ENCODE data around the gene MKX.

The MKX gene

DNA sequence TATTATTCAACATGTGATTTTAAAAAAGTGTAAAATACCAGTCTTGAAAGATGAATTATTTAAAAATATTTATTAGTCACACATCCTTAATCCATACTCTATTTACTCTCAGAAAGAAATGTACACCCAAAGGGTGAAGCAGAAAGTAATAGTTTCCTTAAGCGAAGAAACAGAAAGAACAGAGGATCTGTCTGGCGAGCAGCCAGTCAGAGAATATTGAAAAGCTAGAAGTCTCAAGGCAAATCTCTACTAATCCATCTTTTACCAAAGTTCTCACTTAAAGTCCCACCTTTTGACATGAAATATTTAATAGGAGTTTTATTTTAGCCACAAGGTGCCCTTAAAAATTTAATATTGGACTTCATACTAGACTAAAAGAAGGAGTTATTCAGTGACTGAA, 46.7 kb downstream of the MKX start:
- Histone ChIP-seq H3K27ac (ENCODE audit: low read depth, low read length) (no peak overlapping the region), H3K56ac (ENCODE audit: low read length) (no peak overlapping the region), H3K79me2 (ENCODE audit: control insufficient read depth, insufficient read depth, low read length) (no peaks in the 10 kb centered on the region), H2BK120ac (ENCODE audit: low read depth, low read length) (no peak overlapping the region), H3K4ac (ENCODE audit: low read depth, low read length) (no peak overlapping the region), H3K27me3 (ENCODE audit: insufficient read depth, low read length, poor library complexity) (no peaks in the 10 kb centered on the region), H3K79me1 (ENCODE audit: low read length) (no peaks in the 10 kb centered on the region), H3K4me1 (ENCODE audit: control insufficient read depth, low read depth, low read length) (peaks cover 4% of the 10 kb centered on the region), H3K4me2 (ENCODE audit: low read length) (no peak overlapping the region), H3K4me3 (ENCODE audit: low read length) (no peak overlapping the region), H3K18ac (ENCODE audit: low read length) (no peak overlapping the region), H3K23ac (ENCODE audit: low read length) (no peak overlapping the region), H4K5ac (ENCODE audit: low read length) (no peak overlapping the region), H2BK5ac (ENCODE audit: low read length) (no peak overlapping the region), H2BK15ac (replicated peaks; ENCODE audit: low read depth) (no peak overlapping the region), H3K9ac (ENCODE audit: low read length) (no peak overlapping the region), H4K8ac (ENCODE audit: low read depth, low read length) (no peak overlapping the region), H2AK5ac (ENCODE audit: low read length) (no peak overlapping the region), H3K36me3 (ENCODE audit: control insufficient read depth, insufficient read depth, low read length) (no peaks in the 10 kb centered on the region)
- no CpG with 5 or more reads among the region's 2 CpGs for WGBS (ENCODE audit: extremely low coverage, insufficient coverage, low lambda C conversion rate)
- no peak for DNase-seq

DNA sequence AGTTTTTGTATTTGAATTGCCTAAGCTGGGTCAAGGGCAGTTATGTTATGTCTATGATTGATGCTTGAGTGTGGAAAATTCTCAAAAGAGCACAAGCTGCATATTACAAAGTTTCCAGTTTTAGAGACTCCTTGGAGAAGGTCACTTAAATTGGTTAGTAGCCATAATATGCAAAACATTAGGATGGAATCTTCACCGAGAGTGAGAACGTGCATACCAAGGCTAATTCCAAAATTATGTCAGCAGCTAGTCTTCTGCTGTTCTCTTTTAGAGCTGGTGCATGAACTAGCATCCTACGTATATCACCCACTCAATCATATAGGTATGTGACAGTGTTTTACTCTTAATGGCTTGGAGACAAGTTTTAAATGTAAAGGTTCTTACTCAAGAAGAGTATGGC, 49.2 kb downstream of the MKX start:
- H3K4me3 ChIP-seq (ENCODE audit: low read length) = no peak overlapping the region
- no peak overlapping the region for H2BK5ac ChIP-seq (ENCODE audit: low read length)
- no peak overlapping the region for H2BK120ac ChIP-seq (ENCODE audit: low read depth, low read length)

DNA sequence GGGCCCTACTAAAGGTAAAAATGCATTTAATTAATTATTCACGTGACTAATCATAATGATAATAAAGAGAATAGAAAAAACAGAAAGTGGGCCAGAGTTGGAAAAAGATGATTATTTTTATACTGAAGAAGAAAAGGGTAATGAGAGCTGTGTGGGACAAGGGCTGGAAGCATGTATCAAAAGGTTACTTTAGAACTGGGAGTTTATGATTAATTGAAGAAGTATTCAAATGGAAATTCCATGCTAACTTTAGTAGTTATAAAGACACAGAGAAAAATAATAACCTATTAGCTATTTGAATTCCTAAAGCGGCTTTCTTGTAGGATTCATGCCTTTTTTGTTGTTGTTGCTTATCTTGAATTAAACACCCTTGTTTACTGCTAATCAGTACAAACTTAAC, 49.9 kb downstream of the MKX start:
- Histone ChIP-seq H3K79me1 (ENCODE audit: low read length) (no peaks in the 10 kb centered on the region), H3K4me2 (ENCODE audit: low read length) (no peak overlapping the region), H2BK120ac (ENCODE audit: low read depth, low read length) (no peak overlapping the region), H3K27ac (ENCODE audit: low read depth, low read length) (no peak overlapping the region), H3K23ac (ENCODE audit: low read length) (no peak overlapping the region), H3K56ac (ENCODE audit: low read length) (no peak overlapping the region), H3K36me3 (ENCODE audit: control insufficient read depth, insufficient read depth, low read length) (no peaks in the 10 kb centered on the region), H3K4me1 (ENCODE audit: control insufficient read depth, low read depth, low read length) (no peaks in the 10 kb centered on the region), H2AK5ac (ENCODE audit: low read length) (no peak overlapping the region), H3K79me2 (ENCODE audit: control insufficient read depth, insufficient read depth, low read length) (no peaks in the 10 kb centered on the region), H3K18ac (ENCODE audit: low read length) (no peak overlapping the region), H4K8ac (ENCODE audit: low read depth, low read length) (no peak overlapping the region), H2BK5ac (ENCODE audit: low read length) (no peak overlapping the region), H3K4ac (ENCODE audit: low read depth, low read length) (no peak overlapping the region), H3K27me3 (ENCODE audit: insufficient read depth, low read length, poor library complexity) (no peaks in the 10 kb centered on the region), H2BK15ac (replicated peaks; ENCODE audit: low read depth) (no peak overlapping the region), H3K9ac (ENCODE audit: low read length) (no peak overlapping the region), H4K5ac (ENCODE audit: low read length) (no peak overlapping the region), H3K4me3 (ENCODE audit: low read length) (no peak overlapping the region)
- no peak for DNase-seq
- no CpG with 5 or more reads among the region's 2 CpGs for WGBS (ENCODE audit: extremely low coverage, insufficient coverage, low lambda C conversion rate)

More for the DNA sequence above, 49.2 kb downstream of the MKX start:
- Histone ChIP-seq H3K79me2 (ENCODE audit: control insufficient read depth, insufficient read depth, low read length) (no peaks in the 10 kb centered on the region), H4K8ac (ENCODE audit: low read depth, low read length) (no peak overlapping the region), H2BK15ac (replicated peaks; ENCODE audit: low read depth) (no peak overlapping the region), H3K9ac (ENCODE audit: low read length) (no peak overlapping the region), H3K4ac (ENCODE audit: low read depth, low read length) (no peak overlapping the region), H3K56ac (ENCODE audit: low read length) (no peak overlapping the region), H3K4me2 (ENCODE audit: low read length) (no peak overlapping the region), H3K4me1 (ENCODE audit: control insufficient read depth, low read depth, low read length) (no peaks in the 10 kb centered on the region), H3K27me3 (ENCODE audit: insufficient read depth, low read length, poor library complexity) (no peaks in the 10 kb centered on the region), H3K36me3 (ENCODE audit: control insufficient read depth, insufficient read depth, low read length) (no peaks in the 10 kb centered on the region), H3K79me1 (ENCODE audit: low read length) (no peaks in the 10 kb centered on the region), H3K23ac (ENCODE audit: low read length) (no peak overlapping the region), H3K18ac (ENCODE audit: low read length) (no peak overlapping the region), H3K27ac (ENCODE audit: low read depth, low read length) (no peak overlapping the region), H2AK5ac (ENCODE audit: low read length) (no peak overlapping the region), H4K5ac (ENCODE audit: low read length) (no peak overlapping the region)
- DNase-seq = no peak
- WGBS (ENCODE audit: extremely low coverage, insufficient coverage, low lambda C conversion rate) = no CpG with 5 or more reads among the region's 3 CpGs

DNA sequence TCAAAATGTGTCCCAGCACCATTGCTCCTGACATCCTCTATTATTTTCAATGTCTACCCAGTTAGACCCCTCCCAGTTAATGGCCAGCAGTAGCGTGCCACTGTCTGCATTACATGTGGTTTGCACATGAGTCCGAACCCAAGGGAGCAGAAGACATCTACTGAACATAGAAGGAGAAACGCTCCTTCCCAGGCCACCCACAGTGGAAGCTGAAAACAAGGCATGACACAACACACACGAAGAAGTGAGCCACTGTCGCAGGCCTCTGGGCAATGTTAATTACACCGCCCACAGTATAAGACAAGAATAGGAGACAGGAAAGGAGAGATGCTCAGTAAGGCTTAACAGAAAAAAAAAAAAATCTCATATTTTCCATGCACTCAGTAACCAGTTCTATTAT, 50.5 kb downstream of the MKX start:
- H4K8ac ChIP-seq (ENCODE audit: low read depth, low read length) = no peak overlapping the region
- no peak overlapping the region for H2BK120ac ChIP-seq (ENCODE audit: low read depth, low read length)
- no peaks in the 10 kb centered on the region for H3K36me3 ChIP-seq (ENCODE audit: control insufficient read depth, insufficient read depth, low read length)
- H3K79me1 ChIP-seq (ENCODE audit: low read length) = no peaks in the 10 kb centered on the region
- no peaks in the 10 kb centered on the region for H3K27me3 ChIP-seq (ENCODE audit: insufficient read depth, low read length, poor library complexity)
- no peak overlapping the region for H2AK5ac ChIP-seq (ENCODE audit: low read length)
- no peaks in the 10 kb centered on the region for H3K4me1 ChIP-seq (ENCODE audit: control insufficient read depth, low read depth, low read length)
- no peak overlapping the region for H3K9ac ChIP-seq (ENCODE audit: low read length)
- H3K4me3 ChIP-seq (ENCODE audit: low read length) = no peak overlapping the region
- no peak overlapping the region for H3K4me2 ChIP-seq (ENCODE audit: low read length)
- no peak overlapping the region for H3K4ac ChIP-seq (ENCODE audit: low read depth, low read length)
- DNase-seq = no peak
- H3K23ac ChIP-seq (ENCODE audit: low read length) = no peak overlapping the region
- no CpG with 5 or more reads among the region's 6 CpGs for WGBS (ENCODE audit: extremely low coverage, insufficient coverage, low lambda C conversion rate)
- H2BK5ac ChIP-seq (ENCODE audit: low read length) = no peak overlapping the region
- H3K18ac ChIP-seq (ENCODE audit: low read length) = no peak overlapping the region
- H3K56ac ChIP-seq (ENCODE audit: low read length) = no peak overlapping the region
- no peaks in the 10 kb centered on the region for H3K79me2 ChIP-seq (ENCODE audit: control insufficient read depth, insufficient read depth, low read length)
- H3K27ac ChIP-seq (ENCODE audit: low read depth, low read length) = no peak overlapping the region
- no peak overlapping the region for H2BK15ac ChIP-seq (replicated peaks; ENCODE audit: low read depth)
- no peak overlapping the region for H4K5ac ChIP-seq (ENCODE audit: low read length)

DNA sequence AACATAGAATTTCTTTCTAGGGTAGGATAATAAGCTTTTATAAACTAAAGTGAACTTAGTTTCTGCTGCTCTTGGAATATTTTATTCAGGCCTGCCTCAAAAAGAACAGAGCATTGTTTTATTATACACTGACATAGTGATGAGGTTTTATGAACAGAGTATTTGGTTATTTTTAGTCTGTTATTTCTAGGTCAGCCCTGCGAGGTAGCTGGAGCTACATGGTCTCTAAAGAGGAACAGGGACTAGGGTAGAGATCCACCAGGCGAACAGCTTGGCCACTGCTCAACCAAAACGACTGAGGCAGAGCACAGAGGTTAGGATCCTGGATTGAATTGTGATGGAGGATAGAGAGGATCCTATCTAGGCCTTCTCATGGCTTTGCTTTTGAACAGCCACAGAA, 53.0 kb downstream of the MKX start:
- H3K23ac ChIP-seq (ENCODE audit: low read length) = no peak overlapping the region
- H2AK5ac ChIP-seq (ENCODE audit: low read length) = no peak overlapping the region
- H2BK5ac ChIP-seq (ENCODE audit: low read length) = no peak overlapping the region
- H3K18ac ChIP-seq (ENCODE audit: low read length) = no peak overlapping the region
- no peak overlapping the region for H3K4ac ChIP-seq (ENCODE audit: low read depth, low read length)
- H3K4me2 ChIP-seq (ENCODE audit: low read length) = no peak overlapping the region
- no peaks in the 10 kb centered on the region for H3K79me1 ChIP-seq (ENCODE audit: low read length)
- H3K56ac ChIP-seq (ENCODE audit: low read length) = no peak overlapping the region
- H3K79me2 ChIP-seq (ENCODE audit: control insufficient read depth, insufficient read depth, low read length) = no peaks in the 10 kb centered on the region
- H3K9ac ChIP-seq (ENCODE audit: low read length) = no peak overlapping the region
- H3K4me1 ChIP-seq (ENCODE audit: control insufficient read depth, low read depth, low read length) = no peaks in the 10 kb centered on the region
- no peak overlapping the region for H2BK120ac ChIP-seq (ENCODE audit: low read depth, low read length)
- no peak overlapping the region for H3K27ac ChIP-seq (ENCODE audit: low read depth, low read length)
- H4K8ac ChIP-seq (ENCODE audit: low read depth, low read length) = no peak overlapping the region
- no peak overlapping the region for H3K4me3 ChIP-seq (ENCODE audit: low read length)
- WGBS (ENCODE audit: extremely low coverage, insufficient coverage, low lambda C conversion rate) = no CpG with 5 or more reads among the region's 3 CpGs
- H3K36me3 ChIP-seq (ENCODE audit: control insufficient read depth, insufficient read depth, low read length) = no peaks in the 10 kb centered on the region
- no peak for DNase-seq
- no peak overlapping the region for H4K5ac ChIP-seq (ENCODE audit: low read length)
- no peaks in the 10 kb centered on the region for H3K27me3 ChIP-seq (ENCODE audit: insufficient read depth, low read length, poor library complexity)
- no peak overlapping the region for H2BK15ac ChIP-seq (replicated peaks; ENCODE audit: low read depth)

DNA sequence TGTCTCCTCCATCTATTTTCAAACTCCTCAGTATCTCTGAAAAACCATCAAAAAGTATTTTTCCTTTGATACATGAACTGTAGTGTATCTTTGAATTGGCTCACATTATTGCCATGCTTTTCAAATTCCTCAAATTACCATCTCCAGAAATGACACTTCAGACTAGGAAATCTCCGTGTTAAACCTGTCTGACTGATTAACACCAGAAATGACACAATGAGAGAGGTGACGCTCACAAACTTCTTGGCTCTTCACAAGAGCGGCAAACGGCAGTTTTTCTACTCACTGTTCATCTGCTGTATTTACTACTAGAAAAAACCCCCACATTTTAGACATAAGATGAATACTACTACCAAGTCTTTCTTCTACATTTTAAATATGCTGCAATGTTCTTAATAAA, 56.6 kb downstream of the MKX start:
- Histone ChIP-seq H3K4me3 (ENCODE audit: low read length) (no peak overlapping the region), H3K36me3 (ENCODE audit: control insufficient read depth, insufficient read depth, low read length) (no peaks in the 10 kb centered on the region), H3K56ac (ENCODE audit: low read length) (no peak overlapping the region), H3K79me2 (ENCODE audit: control insufficient read depth, insufficient read depth, low read length) (no peaks in the 10 kb centered on the region), H4K5ac (ENCODE audit: low read length) (no peak overlapping the region), H3K18ac (ENCODE audit: low read length) (no peak overlapping the region), H2BK15ac (replicated peaks; ENCODE audit: low read depth) (no peak overlapping the region), H3K4me1 (ENCODE audit: control insufficient read depth, low read depth, low read length) (no peaks in the 10 kb centered on the region), H3K4ac (ENCODE audit: low read depth, low read length) (no peak overlapping the region), H3K23ac (ENCODE audit: low read length) (no peak overlapping the region), H2AK5ac (ENCODE audit: low read length) (no peak overlapping the region), H3K9ac (ENCODE audit: low read length) (no peak overlapping the region), H4K8ac (ENCODE audit: low read depth, low read length) (no peak overlapping the region), H3K27me3 (ENCODE audit: insufficient read depth, low read length, poor library complexity) (no peaks in the 10 kb centered on the region), H3K27ac (ENCODE audit: low read depth, low read length) (no peak overlapping the region), H2BK5ac (ENCODE audit: low read length) (no peak overlapping the region), H3K79me1 (ENCODE audit: low read length) (no peaks in the 10 kb centered on the region), H3K4me2 (ENCODE audit: low read length) (no peak overlapping the region), H2BK120ac (ENCODE audit: low read depth, low read length) (no peak overlapping the region)
- DNase-seq = no peak
- no CpG with 5 or more reads among the region's 4 CpGs for WGBS (ENCODE audit: extremely low coverage, insufficient coverage, low lambda C conversion rate)
